H54 (cell line): ENCODE measurements around the gene MKRN2OS.

Source experiments
- DNase-seq: peaks from one replicate; pipeline ENCODE4 v3.0.0; 2011; ENCODE audit warnings: low spot score, mixed read lengths; ENCODE audit not compliant: insufficient read length
- FAIRE-seq: peaks from 3 replicates; lab custom pipeline; 2011; peaks lifted over from hg19 to GRCh38; lab: Jason Lieb, UNC
- POLR2A ChIP-seq: IDR thresholded peaks from 2 replicates; pipeline ENCODE4 v1.6.1; 2011; ENCODE audit warnings: low read depth, mild to moderate bottlenecking, low read length

Gene MKRN2OS

DNA sequence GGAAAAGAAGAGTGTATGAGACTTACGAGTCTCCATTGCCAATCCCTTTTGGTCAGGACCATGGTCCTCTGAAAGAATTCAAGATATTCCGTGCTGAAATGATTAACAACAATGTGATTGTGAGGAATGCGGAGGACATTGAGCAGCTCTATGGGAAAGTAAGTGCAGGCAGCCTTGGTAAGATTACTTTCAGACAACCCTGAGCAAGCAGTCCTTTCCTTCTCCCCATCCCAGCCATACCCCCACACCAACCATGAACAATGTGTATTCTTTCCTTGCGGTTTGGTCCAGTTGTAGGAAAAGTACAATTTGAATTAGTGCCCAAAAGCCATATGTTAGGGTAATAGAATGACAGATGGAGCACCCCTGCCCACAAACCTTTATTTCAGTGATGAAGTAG is 55.5 kb downstream of the MKRN2OS start:
- FAIRE-seq, result no peak
- no peak for TF ChIP-seq POLR2A
- DNase-seq, result no peak
